H1 (cell line): Measurements from ENCODE around the gene LAMB1.

ENCODE experiments used
- CHD2 ChIP-seq: IDR thresholded peaks from 2 replicates; pipeline ENCODE4 v1.6.1; 2012; ENCODE audit warnings: low read length, improper control_type of control experiment
- POLR2A ChIP-seq, 2 experiments: IDR thresholded peaks; 1 replicate in 1 of 2; 2 replicates in 1 of 2; pipeline ENCODE4 v1.6.1; 2011; ENCODE audit warnings: low read depth in 2 of 2, low read length in 2 of 2, mild to moderate bottlenecking in 2 of 2; ENCODE audit errors: control extremely low read depth in 1 of 2
- TF ChIP-seq, protein P1 (sequence below): IDR thresholded peaks from 2 replicates; pipeline ENCODE4 v1.6.1; 2011; ENCODE audit warnings: low read length, improper control_type of control experiment
- TF ChIP-seq, protein P2 (sequence below), 3 experiments: IDR thresholded peaks; 1 replicate in 2 of 3; 2 replicates in 1 of 3; pipeline versions ENCODE4 v1.5.1 to v1.6.1; 2011; ENCODE audit warnings: low read length in 3 of 3, mild to moderate bottlenecking in 3 of 3, inconsistent platforms in 2 of 3, low read depth in 1 of 3, moderate library complexity in 1 of 3; ENCODE audit not compliant: insufficient read depth in 1 of 3; ENCODE audit errors: control extremely low read depth in 1 of 3
- TF ChIP-seq, protein P3 (sequence below): IDR thresholded peaks from 2 replicates; pipeline ENCODE4 v1.6.1; 2012; ENCODE audit warnings: low read length, inconsistent platforms

DNA sequence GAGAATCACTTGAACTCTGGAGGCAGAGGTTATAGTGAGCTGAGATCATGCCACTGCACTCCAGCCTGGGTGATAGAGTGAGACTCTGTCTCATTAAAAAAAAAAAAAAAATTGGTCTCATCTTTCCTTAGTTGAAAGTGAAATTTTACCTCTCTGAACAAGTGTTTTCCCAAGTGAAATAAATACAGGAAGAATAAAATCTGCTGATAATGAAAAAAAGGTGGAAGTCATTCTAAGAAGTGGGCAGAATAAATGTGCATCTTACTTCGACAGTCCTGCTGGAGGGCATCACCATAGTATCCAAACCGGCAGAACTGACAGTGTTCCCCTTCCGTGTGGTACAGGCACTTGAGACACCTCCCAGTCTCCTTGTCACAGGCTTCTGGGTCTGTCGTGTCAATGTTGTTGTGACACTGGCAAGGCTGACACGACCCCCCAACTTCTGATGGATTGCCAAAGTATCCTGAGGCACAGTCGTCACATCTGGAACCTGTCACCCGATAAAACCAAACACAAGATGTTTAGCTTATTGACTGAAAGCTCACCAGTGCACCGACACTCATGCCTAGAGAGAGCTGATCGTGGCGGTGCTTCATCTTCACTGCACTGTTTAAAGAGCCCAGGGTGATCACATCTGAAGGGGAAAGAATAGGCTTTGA, 49.6 kb downstream of the LAMB1 start:
- TF ChIP-seq, protein P1, sequence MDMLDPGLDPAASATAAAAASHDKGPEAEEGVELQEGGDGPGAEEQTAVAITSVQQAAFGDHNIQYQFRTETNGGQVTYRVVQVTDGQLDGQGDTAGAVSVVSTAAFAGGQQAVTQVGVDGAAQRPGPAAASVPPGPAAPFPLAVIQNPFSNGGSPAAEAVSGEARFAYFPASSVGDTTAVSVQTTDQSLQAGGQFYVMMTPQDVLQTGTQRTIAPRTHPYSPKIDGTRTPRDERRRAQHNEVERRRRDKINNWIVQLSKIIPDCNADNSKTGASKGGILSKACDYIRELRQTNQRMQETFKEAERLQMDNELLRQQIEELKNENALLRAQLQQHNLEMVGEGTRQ: no peak
- TF ChIP-seq, protein P2, sequence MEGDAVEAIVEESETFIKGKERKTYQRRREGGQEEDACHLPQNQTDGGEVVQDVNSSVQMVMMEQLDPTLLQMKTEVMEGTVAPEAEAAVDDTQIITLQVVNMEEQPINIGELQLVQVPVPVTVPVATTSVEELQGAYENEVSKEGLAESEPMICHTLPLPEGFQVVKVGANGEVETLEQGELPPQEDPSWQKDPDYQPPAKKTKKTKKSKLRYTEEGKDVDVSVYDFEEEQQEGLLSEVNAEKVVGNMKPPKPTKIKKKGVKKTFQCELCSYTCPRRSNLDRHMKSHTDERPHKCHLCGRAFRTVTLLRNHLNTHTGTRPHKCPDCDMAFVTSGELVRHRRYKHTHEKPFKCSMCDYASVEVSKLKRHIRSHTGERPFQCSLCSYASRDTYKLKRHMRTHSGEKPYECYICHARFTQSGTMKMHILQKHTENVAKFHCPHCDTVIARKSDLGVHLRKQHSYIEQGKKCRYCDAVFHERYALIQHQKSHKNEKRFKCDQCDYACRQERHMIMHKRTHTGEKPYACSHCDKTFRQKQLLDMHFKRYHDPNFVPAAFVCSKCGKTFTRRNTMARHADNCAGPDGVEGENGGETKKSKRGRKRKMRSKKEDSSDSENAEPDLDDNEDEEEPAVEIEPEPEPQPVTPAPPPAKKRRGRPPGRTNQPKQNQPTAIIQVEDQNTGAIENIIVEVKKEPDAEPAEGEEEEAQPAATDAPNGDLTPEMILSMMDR (IDR thresholded peaks at IDR 0.05; ENCODE audit: control extremely low read depth in 1 of 3, insufficient read depth in 1 of 3, low read depth in 1 of 3, low read length in 3 of 3): no peak
- TF ChIP-seq CHD2 (no peak), POLR2A (IDR thresholded peaks at IDR 0.05; ENCODE audit: control extremely low read depth in 1 of 2, low read depth in 2 of 2, low read length in 2 of 2) (no peak)
- TF ChIP-seq, protein P3, sequence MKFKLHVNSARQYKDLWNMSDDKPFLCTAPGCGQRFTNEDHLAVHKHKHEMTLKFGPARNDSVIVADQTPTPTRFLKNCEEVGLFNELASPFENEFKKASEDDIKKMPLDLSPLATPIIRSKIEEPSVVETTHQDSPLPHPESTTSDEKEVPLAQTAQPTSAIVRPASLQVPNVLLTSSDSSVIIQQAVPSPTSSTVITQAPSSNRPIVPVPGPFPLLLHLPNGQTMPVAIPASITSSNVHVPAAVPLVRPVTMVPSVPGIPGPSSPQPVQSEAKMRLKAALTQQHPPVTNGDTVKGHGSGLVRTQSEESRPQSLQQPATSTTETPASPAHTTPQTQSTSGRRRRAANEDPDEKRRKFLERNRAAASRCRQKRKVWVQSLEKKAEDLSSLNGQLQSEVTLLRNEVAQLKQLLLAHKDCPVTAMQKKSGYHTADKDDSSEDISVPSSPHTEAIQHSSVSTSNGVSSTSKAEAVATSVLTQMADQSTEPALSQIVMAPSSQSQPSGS: no peak
